Tibial nerve (tissue), 4 donors: Measurements from ENCODE around the gene PLCG1.

Experiments used
- EP300 ChIP-seq, 2 donors: sonication (generic); formaldehyde crosslinking; IDR thresholded peaks; one replicate each; pipeline ENCODE4 v1.6.1; 2017; ENCODE audit warnings: antibody characterized with exemption in 2 of 2, mild to moderate bottlenecking in 1 of 2
- POLR2A ChIP-seq, 2 donors: fragments of 450-650 bp; IDR thresholded peaks; one replicate each; pipeline ENCODE4 v1.6.1; 2017; ENCODE audit warnings: antibody characterized with exemption in 2 of 2, mild to moderate bottlenecking in 2 of 2, moderate library complexity in 2 of 2
- TF ChIP-seq, protein P1 (sequence below), 5 experiments: fragments of 200-600 bp in 3 of 5; fragments of 450-650 bp in 2 of 5; sonication (generic) in 3 of 5; IDR thresholded peaks; one replicate each; pipeline ENCODE4 v1.5.1; 2016 to 2019; ENCODE audit warnings: antibody characterized with exemption in 5 of 5, mild to moderate bottlenecking in 3 of 5, moderate library complexity in 2 of 5

DNA sequence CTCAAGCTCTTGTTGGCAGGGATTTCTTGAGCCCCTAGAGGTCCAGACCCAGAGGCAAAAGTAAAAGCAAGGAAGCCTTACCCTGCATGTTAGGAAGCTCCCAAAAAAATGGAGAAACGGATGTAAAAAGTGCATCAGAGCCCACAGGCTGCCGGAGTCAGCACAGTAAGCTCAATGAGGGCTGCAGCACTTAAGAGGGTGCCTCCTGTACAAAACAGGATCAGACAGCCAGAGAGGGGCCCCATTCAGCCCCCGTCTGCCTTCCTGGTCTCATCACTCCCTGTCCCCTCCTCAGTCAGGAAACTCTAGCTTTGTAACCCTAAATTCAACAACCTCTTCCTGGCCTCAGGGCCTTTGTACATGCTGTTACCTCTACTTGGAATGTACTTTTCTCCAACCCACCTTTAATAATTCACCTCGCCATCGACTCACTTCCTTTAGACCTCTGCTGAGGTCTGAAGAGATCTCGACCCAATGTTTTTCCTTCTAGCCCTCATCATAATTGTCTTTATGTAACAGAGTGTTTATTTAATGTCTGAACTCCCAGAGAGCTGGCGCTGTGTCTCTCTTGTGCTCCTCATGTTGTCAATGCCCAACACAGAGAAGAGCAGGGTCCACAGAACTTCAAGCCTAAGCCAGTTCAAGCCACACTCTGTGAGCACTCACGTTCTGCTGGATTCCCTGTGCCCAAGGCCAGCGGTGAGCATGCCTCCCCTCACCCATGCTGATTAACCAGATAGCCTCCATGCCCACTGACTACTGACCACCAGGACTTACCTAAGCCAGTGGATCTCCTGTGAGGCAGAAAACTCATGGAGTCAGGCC, 2.8 kb upstream of the PLCG1 start:
- TF ChIP-seq, protein P1, sequence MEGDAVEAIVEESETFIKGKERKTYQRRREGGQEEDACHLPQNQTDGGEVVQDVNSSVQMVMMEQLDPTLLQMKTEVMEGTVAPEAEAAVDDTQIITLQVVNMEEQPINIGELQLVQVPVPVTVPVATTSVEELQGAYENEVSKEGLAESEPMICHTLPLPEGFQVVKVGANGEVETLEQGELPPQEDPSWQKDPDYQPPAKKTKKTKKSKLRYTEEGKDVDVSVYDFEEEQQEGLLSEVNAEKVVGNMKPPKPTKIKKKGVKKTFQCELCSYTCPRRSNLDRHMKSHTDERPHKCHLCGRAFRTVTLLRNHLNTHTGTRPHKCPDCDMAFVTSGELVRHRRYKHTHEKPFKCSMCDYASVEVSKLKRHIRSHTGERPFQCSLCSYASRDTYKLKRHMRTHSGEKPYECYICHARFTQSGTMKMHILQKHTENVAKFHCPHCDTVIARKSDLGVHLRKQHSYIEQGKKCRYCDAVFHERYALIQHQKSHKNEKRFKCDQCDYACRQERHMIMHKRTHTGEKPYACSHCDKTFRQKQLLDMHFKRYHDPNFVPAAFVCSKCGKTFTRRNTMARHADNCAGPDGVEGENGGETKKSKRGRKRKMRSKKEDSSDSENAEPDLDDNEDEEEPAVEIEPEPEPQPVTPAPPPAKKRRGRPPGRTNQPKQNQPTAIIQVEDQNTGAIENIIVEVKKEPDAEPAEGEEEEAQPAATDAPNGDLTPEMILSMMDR (IDR thresholded peaks at IDR 0.05): no peak
- TF ChIP-seq POLR2A (IDR thresholded peaks at IDR 0.05) (no peak), EP300 (IDR thresholded peaks at IDR 0.05) (no peak)
